Measurements from ENCODE around the gene ENPP1.
"Not testable (repeated sequence)": the region's sequence is repeated elsewhere in the genome, so short reads cannot be mapped to it uniquely, and the experiment has no call there.

The ENPP1 gene

DNA sequence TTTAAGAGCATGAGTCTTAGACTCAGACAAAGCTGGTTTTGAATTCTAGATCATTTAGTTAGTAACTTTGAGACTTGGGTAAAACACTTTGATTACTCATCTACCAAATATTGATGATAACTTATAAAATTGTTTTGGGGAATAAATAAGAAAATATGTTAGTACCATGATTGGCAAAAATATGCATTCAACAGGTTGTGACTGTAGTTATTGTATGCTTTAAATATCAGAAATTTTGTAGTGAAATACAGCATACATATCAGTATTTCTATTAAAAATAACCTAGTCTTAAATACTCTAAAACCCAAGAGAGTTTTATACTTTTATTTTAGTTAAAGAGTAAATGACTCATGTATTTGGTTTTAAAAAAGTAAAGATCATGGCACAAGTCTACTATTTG, 68.7 kb downstream of the ENPP1 start:
- DNase-seq (ENCODE audit: low read depth) = no peak

DNA sequence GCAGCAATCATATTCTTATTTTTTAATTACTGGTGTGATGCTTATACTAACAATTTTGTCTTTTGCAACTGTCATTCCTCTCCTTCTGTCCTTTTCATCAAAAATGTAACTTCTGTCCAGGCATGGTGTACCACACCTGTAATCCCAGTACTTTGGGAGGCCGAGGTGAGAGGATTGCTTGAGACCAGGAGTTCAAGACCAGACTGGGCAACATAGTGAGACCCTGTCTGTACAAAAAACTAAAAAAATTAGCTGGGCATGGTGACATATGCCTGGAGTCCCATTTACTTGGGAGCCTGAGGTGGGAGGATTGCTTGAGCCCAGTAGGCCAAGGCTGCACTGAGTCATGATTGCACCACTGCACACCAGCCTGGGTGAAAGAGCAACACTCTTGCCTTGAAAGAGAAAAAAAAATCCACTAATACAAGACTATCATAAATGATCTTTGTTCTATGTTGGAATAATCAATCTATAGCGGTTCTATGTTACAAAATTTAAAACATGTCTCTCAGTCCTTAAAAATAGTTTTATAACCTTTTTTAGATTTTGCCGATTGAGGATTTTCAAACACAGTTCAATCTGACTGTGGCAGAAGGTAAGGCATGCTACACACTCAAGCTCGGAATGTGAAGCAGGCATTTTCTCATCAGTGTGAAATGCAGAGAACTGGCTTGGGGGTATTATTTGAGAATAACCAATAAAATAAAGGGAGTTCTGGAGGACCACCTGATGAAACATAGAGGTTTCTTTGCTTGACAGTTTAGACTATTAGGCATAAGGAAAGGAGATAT, 70.4 kb downstream of the ENPP1 start:
- DNase-seq (ENCODE audit: low read depth) = no peak

DNA sequence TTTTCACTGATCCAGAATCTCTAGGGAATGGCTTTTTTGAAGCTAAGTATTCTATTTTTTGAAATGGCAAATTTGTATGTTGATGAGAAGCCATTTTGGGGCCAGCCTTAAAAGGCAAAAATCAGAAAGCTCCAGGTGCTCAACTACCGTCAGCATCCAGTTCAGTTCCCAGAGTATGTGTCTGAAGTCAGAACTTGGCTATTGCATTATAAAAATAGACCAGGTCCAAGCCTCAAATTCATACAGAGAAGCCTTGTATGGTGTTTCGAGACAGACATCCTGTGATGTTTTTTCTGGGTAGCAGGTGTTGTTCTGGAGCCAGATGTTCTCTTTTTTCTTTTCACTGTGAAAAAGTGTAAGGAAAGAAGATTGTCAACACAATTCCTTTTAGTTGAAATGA, 75.2 kb downstream of the ENPP1 start:
- no peak for DNase-seq (ENCODE audit: low read depth)

DNA sequence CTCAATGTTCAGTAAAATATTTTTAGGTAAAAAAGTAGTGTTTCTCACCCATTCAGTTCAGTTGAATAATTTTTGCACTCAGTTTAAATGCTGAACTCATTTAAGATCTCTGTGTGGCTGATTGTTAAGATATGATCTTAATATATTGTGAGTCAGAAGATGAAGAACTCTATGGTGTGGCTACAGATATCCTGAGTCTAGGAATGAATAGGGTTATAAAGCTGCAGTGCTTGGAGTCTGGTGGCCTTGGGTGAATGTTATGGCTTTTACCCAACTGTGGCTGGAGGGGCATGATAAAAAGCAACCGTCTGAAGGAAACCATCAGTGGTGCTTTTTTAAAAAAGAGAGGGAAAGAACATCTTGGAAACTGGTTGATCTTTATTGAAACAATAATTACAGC, 77.4 kb downstream of the ENPP1 start:
- no peak for DNase-seq (ENCODE audit: low read depth)

DNA sequence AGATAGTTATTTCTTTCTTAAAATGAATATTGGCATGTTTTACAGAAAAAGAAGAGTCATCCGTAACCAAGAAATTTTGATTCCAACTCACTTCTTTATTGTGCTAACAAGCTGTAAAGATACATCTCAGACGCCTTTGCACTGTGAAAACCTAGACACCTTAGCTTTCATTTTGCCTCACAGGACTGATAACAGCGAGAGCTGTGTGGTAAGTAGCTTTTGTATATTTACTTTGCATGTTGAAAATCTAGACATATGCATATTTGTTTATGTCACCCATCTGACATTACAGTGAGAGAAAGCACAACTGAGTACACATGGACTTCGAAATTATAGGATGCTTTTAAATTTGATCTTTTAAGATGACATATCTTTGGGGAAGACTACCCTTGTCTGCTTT, 78.7 kb downstream of the ENPP1 start:
- no peak for DNase-seq (ENCODE audit: low read depth)

DNA sequence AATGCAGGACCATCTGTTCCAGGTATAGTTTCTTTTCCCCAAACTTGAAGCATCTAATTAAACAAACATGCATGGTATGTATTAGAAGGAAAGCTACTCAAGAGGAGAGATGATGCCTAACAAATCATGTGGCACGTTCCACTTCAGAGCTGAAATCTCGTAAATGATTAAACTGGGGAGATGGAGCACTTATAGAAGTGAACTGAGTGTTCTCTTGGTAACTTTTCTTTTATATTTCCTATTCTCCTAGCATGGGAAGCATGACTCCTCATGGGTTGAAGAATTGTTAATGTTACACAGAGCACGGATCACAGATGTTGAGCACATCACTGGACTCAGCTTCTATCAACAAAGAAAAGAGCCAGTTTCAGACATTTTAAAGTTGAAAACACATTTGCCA, 82.3 kb downstream of the ENPP1 start:
- DNase-seq (ENCODE audit: low read depth) = no peak

DNA sequence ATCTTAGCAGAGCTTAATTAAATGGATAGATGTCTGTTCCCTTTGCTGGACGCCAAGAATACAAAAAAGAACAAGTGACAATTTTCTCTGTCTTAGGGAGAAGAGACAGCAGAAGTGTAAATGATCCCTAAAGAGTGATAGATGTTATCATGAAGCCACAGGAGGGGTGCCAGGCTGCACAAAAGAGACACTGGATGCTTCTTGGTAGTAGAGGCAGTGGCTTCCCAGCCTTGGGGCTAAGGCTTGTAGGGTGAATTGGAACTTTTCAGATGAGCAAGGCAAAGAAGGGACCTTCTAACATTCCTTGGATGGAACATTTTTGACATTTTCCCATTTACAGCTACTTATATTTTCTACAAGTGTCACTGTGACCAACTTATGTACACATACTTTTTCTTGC, 85.4 kb downstream of the ENPP1 start:
- DNase-seq (ENCODE audit: low read depth) = no peak

DNA sequence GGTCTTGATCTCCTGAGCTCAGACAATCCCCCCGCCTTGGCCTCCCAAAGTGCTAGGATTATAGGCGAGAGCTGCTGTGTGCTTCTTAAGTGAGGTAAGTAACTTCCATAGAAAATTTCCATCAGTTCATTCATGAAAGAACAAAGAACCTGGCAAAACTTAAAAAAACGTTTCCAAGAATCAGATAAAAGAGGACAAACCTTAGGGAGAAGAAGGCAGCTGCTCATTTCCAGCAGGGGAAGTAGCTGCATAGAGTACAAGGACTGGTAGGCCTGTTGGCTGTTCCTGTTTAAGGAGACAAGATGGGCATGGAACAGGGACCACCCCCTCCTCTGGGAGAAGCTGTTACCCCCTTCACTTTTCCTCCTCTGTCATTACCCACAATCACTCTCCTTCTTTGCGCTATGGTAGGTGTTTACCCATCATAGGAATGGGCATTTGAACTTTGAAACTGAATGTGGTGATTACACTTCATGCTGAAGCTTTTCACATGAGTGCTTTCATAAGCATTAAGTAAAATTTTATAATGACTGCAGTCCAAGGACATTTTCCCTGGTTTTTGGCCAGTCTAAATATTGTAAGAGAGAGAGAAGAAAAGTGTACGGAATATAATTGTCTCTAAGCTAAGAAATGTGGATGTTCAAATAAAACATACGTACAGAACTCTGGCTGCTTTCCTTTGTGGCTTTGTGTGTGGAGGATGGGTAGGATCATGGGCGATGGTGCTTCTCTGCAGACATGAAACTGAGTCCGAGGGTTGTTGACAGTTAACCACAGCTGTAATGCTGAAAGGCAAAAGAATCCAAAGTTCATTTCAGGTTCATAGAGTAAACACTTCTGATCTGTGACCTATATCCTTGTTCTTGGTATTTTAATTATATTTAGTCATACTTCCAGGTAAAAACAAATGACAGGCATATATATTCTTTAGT, 86.9 kb downstream of the ENPP1 start:
- DNase-seq (ENCODE audit: low read depth) = no peak

DNA sequence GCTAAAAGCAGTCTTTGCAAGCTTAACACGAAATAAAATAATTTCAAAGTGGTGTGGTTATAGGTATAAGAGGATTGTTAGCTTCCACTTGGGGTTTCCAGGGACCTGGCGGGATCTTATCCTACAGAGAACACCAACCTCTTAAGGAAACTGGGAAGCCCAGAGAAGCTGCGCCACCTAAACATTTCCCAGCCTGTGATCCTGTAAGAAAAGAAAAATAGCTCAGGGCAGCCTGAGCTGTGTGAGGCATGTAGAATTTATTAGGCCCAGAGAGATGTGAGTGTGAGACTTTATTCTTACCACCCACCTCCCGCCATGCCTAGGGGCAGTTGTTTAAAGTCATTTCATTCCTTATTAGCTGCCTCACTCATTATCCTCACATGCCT, 89.2 kb downstream of the ENPP1 start:
- no peak for DNase-seq (ENCODE audit: low read depth)

DNA sequence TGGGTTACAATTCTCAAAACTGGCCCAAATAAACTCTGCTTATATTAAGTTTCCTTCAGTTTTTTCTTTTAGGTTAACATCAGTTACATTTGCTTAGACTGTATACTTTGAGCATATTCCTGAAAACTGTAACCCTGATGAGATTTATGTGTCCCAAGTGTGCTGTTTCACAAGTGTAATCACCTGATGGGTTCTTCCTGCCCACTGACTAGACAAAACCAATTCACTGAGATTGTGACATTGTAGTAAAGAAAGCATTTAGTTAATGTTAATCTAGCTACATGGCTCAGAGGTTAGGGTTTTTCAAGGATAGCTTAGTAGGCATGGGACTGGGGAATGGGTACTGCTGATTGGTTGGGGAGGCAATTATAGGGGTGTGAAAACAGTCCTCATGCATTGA, 89.8 kb downstream of the ENPP1 start:
- no peak for DNase-seq (ENCODE audit: low read depth)

DNA sequence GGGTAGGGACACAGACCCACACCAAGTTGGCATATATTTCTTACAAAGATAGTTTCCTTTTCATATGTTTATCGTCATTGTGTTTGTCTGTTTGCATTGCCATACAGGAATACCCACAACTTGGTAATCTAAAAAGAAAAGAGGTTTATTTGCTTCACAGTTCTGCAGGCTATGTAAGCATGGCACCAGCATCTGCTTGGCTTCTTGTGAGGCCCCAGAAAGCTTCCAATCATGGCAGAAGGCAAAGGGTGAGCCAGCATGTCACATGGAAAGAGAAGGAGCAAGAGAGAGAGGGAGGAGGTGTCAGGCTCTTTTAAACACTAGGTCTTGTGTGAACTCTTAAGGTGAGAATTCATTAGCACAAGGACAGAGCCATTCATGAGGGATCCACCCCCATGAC, 90.9 kb downstream of the ENPP1 start:
- no peak for DNase-seq (ENCODE audit: low read depth)

DNA sequence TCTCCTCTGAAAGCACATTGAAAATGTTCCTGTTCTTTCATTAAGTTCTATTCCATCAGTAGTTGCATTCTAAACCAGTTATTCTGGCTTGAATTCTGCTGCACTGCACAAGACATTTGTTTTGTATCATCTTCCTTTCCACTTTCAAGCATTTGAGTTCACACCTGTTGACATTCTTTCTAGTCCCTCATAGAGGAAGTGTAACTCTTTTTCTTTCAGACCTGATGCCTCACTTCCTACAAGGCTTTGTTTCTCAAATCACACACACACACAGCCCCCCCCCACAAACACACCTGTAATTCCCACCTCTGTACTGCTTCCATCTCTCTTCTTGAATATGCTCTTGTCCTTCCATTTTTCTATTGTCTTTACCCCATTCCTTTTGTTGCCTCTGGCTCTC, 92.4 kb downstream of the ENPP1 start:
- no peak for DNase-seq (ENCODE audit: low read depth)

DNA sequence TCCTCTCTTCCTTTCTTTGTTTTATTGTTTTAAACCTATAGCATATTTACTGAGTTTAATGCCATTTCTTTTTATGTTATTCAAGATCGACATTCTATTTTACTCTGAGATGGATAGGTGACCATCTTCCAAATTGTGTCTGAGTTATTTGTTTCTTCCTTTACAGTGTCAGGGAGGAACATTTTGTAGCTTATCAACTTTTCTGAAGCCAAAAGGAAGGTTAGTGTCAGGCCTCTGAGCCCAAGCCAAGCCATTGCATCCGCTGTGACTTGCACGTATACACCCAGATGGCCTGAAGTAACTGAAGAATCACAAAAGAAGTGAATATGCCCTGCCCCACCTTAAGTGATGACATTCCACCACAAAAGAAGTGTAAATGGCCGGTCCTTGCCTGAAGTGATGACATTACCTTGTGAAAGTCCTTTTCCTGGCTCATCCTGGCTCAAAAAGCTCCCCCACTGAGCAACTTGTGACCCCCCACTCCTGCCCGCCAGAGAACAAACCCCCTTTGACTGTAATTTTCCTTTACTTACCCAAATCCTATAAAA, 93.6 kb downstream of the ENPP1 start:
- DNase-seq (ENCODE audit: low read depth) = not testable (repeated sequence)

DNA sequence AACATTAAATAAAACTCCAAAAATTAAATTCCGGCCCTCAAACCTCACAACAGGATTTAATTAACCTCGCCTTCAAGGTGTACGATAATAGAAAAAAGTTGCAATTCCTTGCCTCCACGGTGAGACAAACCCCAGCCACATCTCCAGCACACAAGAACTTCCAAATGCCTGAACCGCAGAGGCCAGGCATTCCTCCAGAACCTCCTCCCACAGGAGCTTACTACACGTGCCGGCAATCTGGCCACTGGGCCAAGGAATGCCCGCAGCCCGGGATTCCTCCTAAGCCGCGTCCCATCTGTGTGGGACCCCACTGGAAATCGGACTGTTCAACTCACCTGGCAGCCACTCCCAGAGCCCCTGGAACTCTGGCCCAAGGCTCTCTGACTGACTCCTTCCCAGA, 95.9 kb downstream of the ENPP1 start:
- DNase-seq (ENCODE audit: low read depth) = not testable (repeated sequence)

DNA sequence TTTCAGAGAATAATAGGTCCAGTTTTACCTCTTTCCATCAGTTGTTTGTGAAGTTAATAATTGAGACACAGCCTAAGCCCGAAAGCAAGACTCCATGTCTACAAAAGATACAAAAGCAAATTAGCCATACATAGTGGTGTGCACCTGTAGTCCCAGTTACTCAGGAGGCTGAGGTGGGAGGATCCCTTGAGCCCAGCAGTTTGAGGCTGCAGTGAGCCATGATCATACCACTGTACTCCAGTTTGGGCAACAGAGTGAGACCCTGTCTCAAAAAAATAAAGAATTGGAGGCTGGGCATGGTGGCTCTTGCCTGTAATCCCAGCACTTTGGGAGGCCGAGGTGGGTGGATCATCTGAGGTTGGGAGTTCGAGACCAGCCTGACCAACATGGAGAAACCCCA, 101.0 kb downstream of the ENPP1 start:
- DNase-seq (ENCODE audit: low read depth) = not testable (repeated sequence)

DNA sequence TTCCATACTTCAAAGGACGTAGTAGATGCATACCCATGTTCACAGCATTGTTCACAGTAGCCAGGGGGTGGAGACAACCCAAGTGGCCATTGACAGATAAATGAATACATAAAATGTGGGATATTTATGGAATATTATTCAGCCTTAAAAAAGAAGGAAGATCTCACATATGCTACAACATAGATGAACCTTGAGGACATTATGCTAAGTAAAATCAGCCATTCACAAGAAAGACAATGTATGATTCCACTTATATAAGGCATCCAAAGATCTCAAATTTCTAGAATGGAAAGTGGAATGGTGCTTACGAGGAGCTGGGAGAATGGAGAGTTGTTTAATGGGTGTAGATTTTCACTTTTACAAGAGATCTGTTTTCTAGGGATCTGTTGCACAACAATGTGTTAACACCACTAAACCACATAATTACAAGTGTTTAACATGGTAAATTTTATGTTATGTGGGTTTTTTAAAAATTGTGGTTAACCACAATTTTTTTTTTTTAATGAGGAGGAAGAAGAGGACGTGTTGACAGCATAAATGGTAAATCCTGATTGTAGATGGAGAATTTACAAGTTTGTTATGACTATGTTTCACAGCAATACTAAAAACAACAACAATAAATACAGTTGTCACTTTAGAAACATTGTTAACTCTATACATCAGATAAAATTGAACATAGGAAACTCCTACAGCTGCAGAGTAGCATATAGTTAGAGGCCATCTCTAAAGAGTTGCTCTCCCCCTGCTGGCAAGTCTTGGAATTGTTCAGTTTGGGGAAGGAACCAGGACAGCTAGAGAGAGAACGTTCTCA, 101.8 kb downstream of the ENPP1 start:
- peak; percentile 29 for DNase-seq (ENCODE audit: low read depth)

DNA sequence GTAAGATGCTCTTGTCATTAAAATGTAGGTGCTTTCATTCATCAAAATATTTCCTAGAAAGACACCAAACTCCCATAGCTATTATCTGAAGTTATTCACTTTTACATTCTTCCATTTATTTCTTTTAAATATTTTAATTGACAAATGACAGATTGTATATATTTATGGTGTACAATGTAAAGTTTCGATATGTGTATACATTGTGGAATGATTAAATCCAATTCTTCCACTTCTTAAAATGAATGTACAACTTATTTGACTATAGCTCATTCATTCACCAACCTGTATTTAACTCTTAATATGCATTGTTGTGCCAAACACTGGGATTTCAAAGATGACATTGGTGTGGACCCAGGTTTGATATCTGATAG, 102.4 kb downstream of the ENPP1 start:
- no peak for DNase-seq (ENCODE audit: low read depth)

DNA sequence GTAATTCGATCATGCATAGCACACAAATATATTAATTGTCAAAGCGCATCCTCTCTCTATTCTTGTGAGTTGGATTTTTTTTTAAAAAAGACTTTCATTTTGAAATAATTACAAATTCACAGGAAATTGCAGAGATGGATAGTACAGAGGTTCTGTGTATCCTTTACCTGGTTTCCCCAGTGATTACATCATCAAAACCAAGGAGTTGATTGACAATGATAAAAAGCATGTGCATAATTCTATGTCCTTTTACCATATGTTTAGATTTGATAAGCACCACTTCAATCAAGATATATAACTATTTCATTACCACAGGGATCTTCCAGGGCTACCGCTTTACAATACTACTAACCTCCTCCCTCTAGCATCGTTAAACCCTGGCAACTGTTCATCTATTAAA, 103.1 kb downstream of the ENPP1 start:
- no peak for DNase-seq (ENCODE audit: low read depth)

DNA sequence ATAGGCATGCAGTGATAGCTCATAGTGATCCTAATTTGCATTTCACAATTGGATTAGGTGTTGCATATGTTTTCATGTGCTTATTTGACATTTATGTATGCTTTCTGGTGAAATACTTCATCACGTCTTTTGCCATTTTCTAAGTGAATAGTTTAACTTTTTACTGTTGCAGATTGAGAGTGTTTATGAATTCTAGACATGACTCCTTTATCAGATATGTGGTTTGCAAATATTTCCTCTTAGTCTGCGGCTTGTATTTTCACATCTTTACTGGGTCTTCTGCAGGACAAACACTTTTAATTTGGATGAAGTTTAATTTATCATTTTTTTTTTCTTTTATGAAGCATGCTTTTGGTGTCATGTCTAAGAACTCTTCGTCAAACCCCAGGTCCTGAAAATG, 104.1 kb downstream of the ENPP1 start:
- DNase-seq (ENCODE audit: low read depth) = no peak

DNA sequence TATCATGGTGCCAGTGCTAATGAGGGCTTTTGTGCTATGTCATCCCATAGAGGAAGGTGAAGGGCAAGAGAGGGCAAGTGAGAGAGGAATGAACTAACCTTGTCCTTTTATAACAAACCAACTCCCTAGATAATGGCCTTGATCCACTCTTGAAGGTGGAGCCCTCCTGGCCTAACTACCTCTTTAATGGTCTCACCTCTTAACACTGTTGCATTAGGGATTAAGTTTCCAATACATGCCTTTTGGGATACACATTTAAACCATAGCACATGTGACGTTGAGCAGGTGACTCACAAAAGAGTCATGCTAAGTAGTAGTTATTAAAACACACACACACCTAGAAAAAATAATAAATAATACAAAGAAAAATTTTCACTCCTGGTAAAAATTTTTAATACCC, 106.4 kb downstream of the ENPP1 start:
- no peak for DNase-seq (ENCODE audit: low read depth)

DNA sequence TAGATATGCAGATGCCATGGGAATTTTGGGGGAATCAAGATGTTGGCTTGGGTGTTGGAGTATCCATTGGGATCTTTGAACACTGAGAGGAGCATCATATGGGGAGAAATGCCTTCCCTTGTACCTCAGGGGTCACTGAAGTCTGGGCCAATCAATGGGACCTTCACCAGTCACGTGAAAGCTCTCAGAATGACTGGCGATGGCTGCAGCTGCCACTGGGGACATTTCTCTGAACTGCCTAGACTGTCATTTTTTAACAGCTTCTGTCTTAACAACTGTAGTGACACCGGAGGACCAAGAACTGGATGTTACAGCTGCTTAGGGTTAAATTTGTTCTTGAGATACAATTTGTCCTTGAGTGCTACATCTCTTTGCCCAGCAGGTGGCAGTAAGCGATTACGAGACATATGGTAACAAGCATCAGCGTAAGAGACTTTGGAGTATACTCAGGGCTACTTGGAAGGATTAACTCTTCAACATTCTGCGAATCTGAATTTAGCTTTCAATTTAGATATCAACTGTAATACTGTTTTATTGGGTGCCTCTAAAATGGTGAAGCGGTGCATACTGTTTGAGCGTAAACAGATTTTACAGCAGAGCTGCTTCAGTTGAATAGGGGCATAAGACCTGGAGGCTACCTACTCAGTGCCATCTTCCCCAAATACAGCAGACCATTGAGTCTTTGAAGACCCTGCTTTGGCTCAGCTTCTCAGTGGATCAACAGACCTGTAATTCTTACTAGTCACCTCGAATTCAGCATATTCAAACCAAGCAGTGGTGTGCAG, 107.3 kb downstream of the ENPP1 start:
- no peak for DNase-seq (ENCODE audit: low read depth)

Data from T-helper 22 cell (primary cell).